Brain microvascular endothelial cell (primary cell): ENCODE measurements around the gene ZNF785.
"Not testable (repeated sequence)": the region's sequence is repeated elsewhere in the genome, so short reads cannot be mapped to it uniquely, and the experiment has no call there.

Experiments used
- DNase-seq: peaks from one replicate; pipeline ENCODE4 v3.0.0-alpha.2; 2020
- H3K27ac ChIP-seq: fragments of 250-450 bp; sonication (Bioruptor Pico); 2 replicates; pipeline ENCODE4 v1.5.1; 2020; ENCODE audit warnings: mild to moderate bottlenecking, moderate library complexity
- H3K27me3 ChIP-seq: fragments of 250-450 bp; sonication (Bioruptor Pico); replicated peaks from 2 replicates; pipeline ENCODE4 v1.5.1; 2020; ENCODE audit warnings: mild to moderate bottlenecking
- H3K36me3 ChIP-seq: fragments of 250-450 bp; sonication (Bioruptor Pico); replicated peaks from 2 replicates; pipeline ENCODE4 v1.5.1; 2020; ENCODE audit warnings: mild to moderate bottlenecking
- H3K4me3 ChIP-seq: 2 replicates; pipeline ENCODE4 v1.5.1; 2011; ENCODE audit warnings: low read depth, mild to moderate bottlenecking, control low read depth, low read length, moderate library complexity
- CTCF ChIP-seq: IDR thresholded peaks from 2 replicates; pipeline ENCODE4 v1.5.1; 2011; ENCODE audit warnings: low read depth, mild to moderate bottlenecking, moderate library complexity, low read length, control low read depth, inconsistent platforms; ENCODE audit errors: missing control alignments
- in situ Hi-C: cut with HindIII; loops from 2 replicates; pipeline ENCODE4 v1.10.0; 2017; ENCODE audit warnings: low sequenced_read_pairs, low pct_ligation_motif_present

Gene ZNF785

GRCh38 chr16:30543067-30543466 is 42.4 kb downstream of the ZNF785 start:
- in situ Hi-C loops = no loop called here
- H3K36me3 ChIP-seq = no peaks in the 10 kb centered on the region
- H3K27ac ChIP-seq = no peak overlapping the region
- DNase-seq = no peak
- H3K27me3 ChIP-seq = no peaks in the 10 kb centered on the region
- H3K4me3 ChIP-seq = no peak overlapping the region
- TF ChIP-seq CTCF = no peak

GRCh38 chr16:30541502-30542329 is 43.8 kb downstream of the ZNF785 start:
- no peaks in the 10 kb centered on the region for H3K36me3 ChIP-seq
- no peak overlapping the region for H3K4me3 ChIP-seq
- no peak for TF ChIP-seq CTCF
- no peak overlapping the region for H3K27ac ChIP-seq
- in situ Hi-C loops = no loop called here
- peak; percentile 15 for DNase-seq
- no peaks in the 10 kb centered on the region for H3K27me3 ChIP-seq

- H3K4me3 ChIP-seq = not testable (repeated sequence)
Measured at GRCh38 chr16:30540916-30541464, 44.5 kb downstream of the ZNF785 start.

GRCh38 chr16:30539986-30540526 is 45.4 kb downstream of the ZNF785 start:
- H3K27ac ChIP-seq, DNase-seq, H3K36me3 ChIP-seq, H3K27me3 ChIP-seq, H3K4me3 ChIP-seq, in situ Hi-C loops: not testable (repeated sequence)

More at GRCh38 chr16:30540916-30541464, 44.5 kb downstream of the ZNF785 start:
- in situ Hi-C loops, H3K36me3 ChIP-seq, H3K27ac ChIP-seq, H3K27me3 ChIP-seq, DNase-seq: not testable (repeated sequence)

GRCh38 chr16:30539000-30539964 is 46.2 kb downstream of the ZNF785 start:
- TF ChIP-seq CTCF = no peak
- DNase-seq = no peak
- no peaks in the 10 kb centered on the region for H3K27me3 ChIP-seq
- in situ Hi-C loops = no loop called here
- no peak overlapping the region for H3K27ac ChIP-seq
- no peaks in the 10 kb centered on the region for H3K36me3 ChIP-seq
- no peak overlapping the region for H3K4me3 ChIP-seq

GRCh38 chr16:30536391-30537024 is 49.0 kb downstream of the ZNF785 start:
- in situ Hi-C loops, H3K27ac ChIP-seq, H3K36me3 ChIP-seq, H3K4me3 ChIP-seq, DNase-seq, H3K27me3 ChIP-seq: not testable (repeated sequence)
